Ectodermal cell (in vitro differentiated cells): Measurements from ENCODE around the gene CCDC88C.
"Not testable (repeated sequence)": the region's sequence is repeated elsewhere in the genome, so short reads cannot be mapped to it uniquely, and the experiment has no call there.

Experiments used
- H3K27ac ChIP-seq: 2 replicates; pipeline ENCODE4 v1.7.0; 2013; ENCODE audit warnings: mild to moderate bottlenecking, low read depth, low read length; ENCODE audit not compliant: insufficient read depth, poor library complexity, severe bottlenecking
- H3K27me3 ChIP-seq: 2 replicates; pipeline ENCODE4 v1.7.0; 2013; ENCODE audit warnings: mild to moderate bottlenecking, low read length; ENCODE audit not compliant: insufficient read depth, control insufficient read depth, poor library complexity, severe bottlenecking
- H3K36me3 ChIP-seq: one replicate; pipeline ENCODE4 v1.7.0; 2013; ENCODE audit warnings: low read length; ENCODE audit not compliant: control insufficient read depth, insufficient read depth
- H3K4me1 ChIP-seq: one replicate; pipeline ENCODE4 v1.7.0; 2013; ENCODE audit warnings: low read length; ENCODE audit not compliant: control insufficient read depth, insufficient read depth
- H3K4me3 ChIP-seq: 2 replicates; pipeline ENCODE4 v1.7.0; 2013; ENCODE audit warnings: low read depth, low read length, control low read depth; ENCODE audit not compliant: insufficient read depth
- H3K9me3 ChIP-seq: 2 replicates; pipeline ENCODE4 v1.7.0; 2013; ENCODE audit warnings: mild to moderate bottlenecking, low read length, moderate library complexity; ENCODE audit not compliant: control insufficient read depth
- WGBS, 2 experiments: methylation state at CpG; one replicate each; pipeline ENCODE4 v1.1.7; 2013; ENCODE audit warnings: missing lambda C conversion rate in 2 of 2; 5-methylcytosine and 5-hydroxymethylcytosine counted together

The CCDC88C gene

GRCh38 chr14:91444335-91445020 is 26.9 kb upstream of the CCDC88C start:
- no peaks in the 10 kb centered on the region for H3K4me1 ChIP-seq
- H3K9me3 ChIP-seq = no peaks in the 10 kb centered on the region
- no peak overlapping the region for H3K4me3 ChIP-seq
- H3K36me3 ChIP-seq = no peaks in the 10 kb centered on the region
- H3K27ac ChIP-seq = no peak overlapping the region
- H3K27me3 ChIP-seq = no peaks in the 10 kb centered on the region
- 90 to 93% methylated on average over 6 of the region's 6 CpGs for WGBS, 2 experiments

GRCh38 chr14:91439345-91439744 is 21.7 kb upstream of the CCDC88C start:
- Histone ChIP-seq H3K4me1 (no peaks in the 10 kb centered on the region), H3K9me3 (peaks cover 3% of the 10 kb centered on the region), H3K4me3 (no peak overlapping the region), H3K36me3 (no peaks in the 10 kb centered on the region), H3K27ac (no peak overlapping the region), H3K27me3 (no peaks in the 10 kb centered on the region)
- 76 to 92% methylated on average over 1 of the region's 1 CpG for WGBS, 2 experiments

GRCh38 chr14:91438845-91439244 is 21.2 kb upstream of the CCDC88C start:
- Histone ChIP-seq H3K4me1 (no peaks in the 10 kb centered on the region), H3K36me3 (no peaks in the 10 kb centered on the region), H3K4me3 (no peak overlapping the region), H3K27ac (no peak overlapping the region), H3K27me3 (no peaks in the 10 kb centered on the region), H3K9me3 (peaks cover 3% of the 10 kb centered on the region)

GRCh38 chr14:91436266-91436665 is 18.6 kb upstream of the CCDC88C start:
- not testable (repeated sequence) for H3K4me3 ChIP-seq, H3K27ac ChIP-seq, H3K9me3 ChIP-seq, H3K4me1 ChIP-seq, H3K27me3 ChIP-seq, H3K36me3 ChIP-seq
- 79 to 80% methylated on average over 16 of the region's 16 CpGs for WGBS, 2 experiments

- Histone ChIP-seq H3K9me3 (no peaks in the 10 kb centered on the region), H3K36me3 (no peaks in the 10 kb centered on the region), H3K27me3 (no peaks in the 10 kb centered on the region), H3K4me1 (no peaks in the 10 kb centered on the region), H3K4me3 (no peak overlapping the region), H3K27ac (no peak overlapping the region)
- 92 to 95% methylated on average over 2 to 3 of the region's 3 CpGs for WGBS, 2 experiments
Measured at GRCh38 chr14:91429385-91429784, 11.8 kb upstream of the CCDC88C start.

- 76 to 84% methylated on average over 1 of the region's 1 CpG for WGBS, 2 experiments
Measured at GRCh38 chr14:91428931-91429330, 11.3 kb upstream of the CCDC88C start.

GRCh38 chr14:91425531-91425944 is 7.9 kb upstream of the CCDC88C start:
- WGBS, 2 experiments = 96% methylated on average over 9 of the region's 9 CpGs
- not testable (repeated sequence) for H3K9me3 ChIP-seq, H3K4me3 ChIP-seq, H3K4me1 ChIP-seq, H3K27ac ChIP-seq, H3K27me3 ChIP-seq, H3K36me3 ChIP-seq

More at GRCh38 chr14:91428931-91429330, 11.3 kb upstream of the CCDC88C start:
- not testable (repeated sequence) for H3K4me3 ChIP-seq, H3K9me3 ChIP-seq, H3K27ac ChIP-seq, H3K36me3 ChIP-seq, H3K27me3 ChIP-seq, H3K4me1 ChIP-seq

GRCh38 chr14:91424813-91425530 is 7.4 kb upstream of the CCDC88C start:
- WGBS, 2 experiments = 93 to 94% methylated on average over 9 of the region's 9 CpGs
- Histone ChIP-seq H3K27ac (no peak overlapping the region), H3K27me3 (no peaks in the 10 kb centered on the region), H3K36me3 (no peaks in the 10 kb centered on the region), H3K9me3 (no peaks in the 10 kb centered on the region), H3K4me1 (no peaks in the 10 kb centered on the region), H3K4me3 (no peak overlapping the region)

- Histone ChIP-seq H3K36me3 (no peaks in the 10 kb centered on the region), H3K4me1 (peaks cover 11% of the 10 kb centered on the region), H3K27me3 (peaks cover 7% of the 10 kb centered on the region), H3K9me3 (no peaks in the 10 kb centered on the region), H3K4me3 (no peak overlapping the region), H3K27ac (no peak overlapping the region)
- WGBS, 2 experiments = 82 to 95% methylated on average over 2 of the region's 2 CpGs
Measured at GRCh38 chr14:91420686-91421085, 3.1 kb upstream of the CCDC88C start.

GRCh38 chr14:91419451-91419850 is 1.8 kb upstream of the CCDC88C start:
- Histone ChIP-seq H3K27ac (no peak overlapping the region), H3K4me1 (peaks cover 13% of the 10 kb centered on the region), H3K36me3 (no peaks in the 10 kb centered on the region), H3K27me3 (peaks cover 7% of the 10 kb centered on the region), H3K9me3 (no peaks in the 10 kb centered on the region), H3K4me3 (no peak overlapping the region)
- 66 to 80% methylated on average over 2 to 3 of the region's 3 CpGs for WGBS, 2 experiments
